K562 (cell line): ENCODE results near the gene PRUNE1. TPM values are rescaled to one million over a fixed set of nuclear protein-coding genes. Genes with fewer than 3 reads are reported as not detected.
A peak's percentile ranks its signal among the peaks of the same experiment; 100 is the strongest.

Experiments
- BRF2 ChIP-seq: IDR thresholded peaks from 3 replicates; pipeline ENCODE4 v1.6.1; 2011; ENCODE audit warnings: borderline replicate concordance, mild to moderate bottlenecking; ENCODE audit not compliant: insufficient read length, insufficient read depth
- CBX1 ChIP-seq: sonication (generic); IDR thresholded peaks from 2 replicates; pipeline ENCODE4 v1.6.1; 2016; ENCODE audit warnings: antibody characterized with exemption, low read depth, mild to moderate bottlenecking
- CCAR2 ChIP-seq: fragments of 200-400 bp; formaldehyde crosslinking; IDR thresholded peaks from 2 replicates; pipeline ENCODE4 v1.6.1; 2017; ENCODE audit warnings: mild to moderate bottlenecking, low read depth, low read length
- CREB5 ChIP-seq: fragments of 250-450 bp; sonication (Bioruptor Pico); IDR thresholded peaks from 2 replicates; pipeline ENCODE4 v1.5.0; 2020; ENCODE audit warnings: mild to moderate bottlenecking
- GABPB1 ChIP-seq: sonication (generic); formaldehyde crosslinking; IDR thresholded peaks from 2 replicates; pipeline ENCODE4 v1.8.0; 2022; ENCODE audit warnings: mild to moderate bottlenecking, missing genetic modification reagents
- L3MBTL2 ChIP-seq: fragments of 450-650 bp; IDR thresholded peaks from 2 replicates; pipeline ENCODE4 v1.6.1; 2016; ENCODE audit warnings: mild to moderate bottlenecking, moderate library complexity
- RBFOX2 ChIP-seq: fragments of 200-400 bp; formaldehyde crosslinking; IDR thresholded peaks from 2 replicates; pipeline ENCODE4 v1.6.1; 2017; ENCODE audit warnings: low read depth, mild to moderate bottlenecking, low read length, moderate library complexity
- SAP30 ChIP-seq: fragments of 200-600 bp; sonication (generic); IDR thresholded peaks from 2 replicates; pipeline ENCODE4 v1.6.1; 2012; ENCODE audit warnings: borderline replicate concordance, low read depth, mild to moderate bottlenecking, moderate library complexity, low read length, control low read depth, inconsistent platforms; ENCODE audit not compliant: insufficient read depth, poor library complexity, severe bottlenecking
- SIN3A ChIP-seq, 2 experiments: fragments of 150-350 bp in 1 of 2; IDR thresholded peaks; 2 replicates each; pipeline ENCODE4 v1.6.1; 2011 to 2016; ENCODE audit warnings: borderline replicate concordance in 2 of 2, low read depth in 2 of 2, low read length in 2 of 2, mild to moderate bottlenecking in 2 of 2, moderate library complexity in 2 of 2; ENCODE audit not compliant: control insufficient read depth in 1 of 2
- SMARCA5 ChIP-seq: fragments of 450-650 bp; IDR thresholded peaks from 2 replicates; pipeline ENCODE4 v1.6.1; 2016
- SNRNP70 ChIP-seq: fragments of 200-400 bp; formaldehyde crosslinking; optimal IDR thresholded peaks from 2 replicates; pipeline ENCODE3; 2017; ENCODE audit warnings: low read depth, low read length
- SRF ChIP-seq, 2 experiments: fragments of 250-450, 450-650 bp in 1 of 2; sonication (Bioruptor Pico) in 1 of 2; sonication (generic) in 1 of 2; formaldehyde crosslinking; IDR thresholded peaks; 2 replicates each; pipeline versions ENCODE4 v1.5.0 to v1.5.1; 2020 to 2022; ENCODE audit warnings: mild to moderate bottlenecking in 1 of 2, missing genetic modification reagents in 1 of 2
- SUPT5H ChIP-seq: fragments of 450-650 bp; IDR thresholded peaks from 2 replicates; pipeline ENCODE4 v1.6.1; 2016
- ZNF589 ChIP-seq: fragments of 200-800 bp; sonication (Bioruptor generic); IDR thresholded peaks from 2 replicates; pipeline ENCODE4 v1.6.1; 2016; ENCODE audit warnings: low read depth, missing genetic modification characterization, missing compliant biosample characterization
- polyA plus RNA-seq, 8 experiments: library from polyadenylated mRNA; depleted of rRNA in 4 of 8; stranded (reverse) in 5 of 8; unstranded in 3 of 8; fragments of >200 nt; fragmentation: Nextera tagmentation in 2 of 8; fragmentation: Illumina TruSeq in 1 of 8; extraction: Ambion mirVana in 2 of 8; extraction: Trizol in 1 of 8; gene quantifications; 2 replicates each; pipeline versions ENCODE4 v1.2.1 to v1.2.3, GENCODE V29; 2011 to 2014; ENCODE audit warnings: inconsistent platforms in 1 of 8, missing spikeins in 1 of 8
- total RNA-seq, 7 experiments: library from RNA; depleted of rRNA in 6 of 7; stranded (reverse); fragments of >200 nt in 6 of 7; fragmentation: Illumina TruSeq in 2 of 7; extraction: Trizol in 2 of 7; gene quantifications; 2 replicates each; pipeline versions ENCODE4 v1.2.1 to v1.2.3, GENCODE V29; 2011 to 2021; ENCODE audit warnings: low replicate concordance in 1 of 7
- TF ChIP-seq, protein P1 (sequence below): fragments of 250-450 bp; sonication (Bioruptor Pico); IDR thresholded peaks from 2 replicates; pipeline ENCODE4 v1.8.0; 2022; ENCODE audit warnings: inconsistent platforms
- TF ChIP-seq, protein P2 (sequence below): fragments of 450-650 bp; IDR thresholded peaks from 2 replicates; pipeline ENCODE4 v1.7.0; 2016; ENCODE audit warnings: borderline replicate concordance
- TF ChIP-seq, protein P3 (sequence below): fragments of 250-450 bp; sonication (Bioruptor Pico); IDR thresholded peaks from 2 replicates; pipeline ENCODE4 v1.8.0; 2021; ENCODE audit warnings: moderate library complexity, mild to moderate bottlenecking, inconsistent platforms

The PRUNE1 gene
- total and polyA plus RNA-seq, 9 of the 15 experiments (the other 6 are each of a cell fraction or from before 2014, with no cell fraction given): 16.7 to 48.3 (median 26.2) TPM

DNA sequence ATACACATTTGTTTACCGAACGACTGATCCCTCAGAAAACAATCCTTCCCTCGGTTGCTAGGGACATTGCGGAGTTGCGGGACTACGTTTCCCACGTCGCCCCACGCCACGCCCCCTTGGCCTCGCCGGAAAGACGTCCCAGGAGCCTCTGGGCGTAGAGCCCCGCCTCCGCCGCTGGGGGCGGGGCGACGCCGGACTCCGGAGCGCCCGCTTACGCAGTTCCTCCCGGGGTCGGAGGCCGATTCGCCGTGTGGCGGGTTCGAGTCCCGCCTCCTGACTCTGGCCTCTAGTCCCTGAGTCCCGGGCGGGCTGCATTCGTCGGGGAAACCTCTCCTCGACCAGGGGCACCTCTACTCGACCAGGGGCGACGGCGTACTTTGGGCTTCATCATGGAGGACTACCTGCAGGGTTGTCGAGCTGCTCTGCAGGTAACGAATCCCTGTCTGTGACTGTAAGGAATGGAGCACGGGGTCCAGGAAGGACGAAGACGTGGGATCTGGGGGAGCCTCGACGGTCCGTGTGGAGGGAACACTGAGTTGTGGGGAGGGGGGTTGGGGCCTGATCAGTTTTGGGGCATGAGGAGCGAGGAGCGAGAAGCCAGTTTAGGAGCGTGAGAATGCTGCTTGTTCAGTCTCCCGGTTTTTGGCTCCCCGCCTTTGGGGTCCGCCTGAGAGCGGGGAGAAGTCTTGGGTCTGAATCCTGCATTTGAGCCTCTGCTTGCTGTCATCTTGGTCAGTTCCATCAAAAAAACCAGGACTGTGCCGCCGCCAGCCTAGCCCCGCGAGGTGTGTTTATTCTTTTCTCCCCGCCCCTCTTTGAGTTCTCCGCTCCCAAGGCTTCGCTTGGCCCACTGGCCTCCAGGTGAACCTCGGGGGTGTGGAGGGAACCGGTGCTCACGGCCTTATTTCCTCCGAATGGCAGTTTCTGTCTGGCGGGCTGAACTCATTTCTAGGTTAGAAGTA lies at the start of gene PRUNE1 (continued):
- TF ChIP-seq, protein P1, sequence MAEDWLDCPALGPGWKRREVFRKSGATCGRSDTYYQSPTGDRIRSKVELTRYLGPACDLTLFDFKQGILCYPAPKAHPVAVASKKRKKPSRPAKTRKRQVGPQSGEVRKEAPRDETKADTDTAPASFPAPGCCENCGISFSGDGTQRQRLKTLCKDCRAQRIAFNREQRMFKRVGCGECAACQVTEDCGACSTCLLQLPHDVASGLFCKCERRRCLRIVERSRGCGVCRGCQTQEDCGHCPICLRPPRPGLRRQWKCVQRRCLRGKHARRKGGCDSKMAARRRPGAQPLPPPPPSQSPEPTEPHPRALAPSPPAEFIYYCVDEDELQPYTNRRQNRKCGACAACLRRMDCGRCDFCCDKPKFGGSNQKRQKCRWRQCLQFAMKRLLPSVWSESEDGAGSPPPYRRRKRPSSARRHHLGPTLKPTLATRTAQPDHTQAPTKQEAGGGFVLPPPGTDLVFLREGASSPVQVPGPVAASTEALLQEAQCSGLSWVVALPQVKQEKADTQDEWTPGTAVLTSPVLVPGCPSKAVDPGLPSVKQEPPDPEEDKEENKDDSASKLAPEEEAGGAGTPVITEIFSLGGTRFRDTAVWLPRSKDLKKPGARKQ (CRISPR knock-in tag): no peak
- TF ChIP-seq SIN3A (IDR thresholded peaks at IDR 0.05; ENCODE audit: borderline replicate concordance in 2 of 2, control insufficient read depth in 1 of 2, low read depth in 2 of 2, low read length in 2 of 2): peak; percentile 57 to 70; a peak in 2 of 4 replicates
- TF ChIP-seq SNRNP70: no peak
- TF ChIP-seq, protein P2, sequence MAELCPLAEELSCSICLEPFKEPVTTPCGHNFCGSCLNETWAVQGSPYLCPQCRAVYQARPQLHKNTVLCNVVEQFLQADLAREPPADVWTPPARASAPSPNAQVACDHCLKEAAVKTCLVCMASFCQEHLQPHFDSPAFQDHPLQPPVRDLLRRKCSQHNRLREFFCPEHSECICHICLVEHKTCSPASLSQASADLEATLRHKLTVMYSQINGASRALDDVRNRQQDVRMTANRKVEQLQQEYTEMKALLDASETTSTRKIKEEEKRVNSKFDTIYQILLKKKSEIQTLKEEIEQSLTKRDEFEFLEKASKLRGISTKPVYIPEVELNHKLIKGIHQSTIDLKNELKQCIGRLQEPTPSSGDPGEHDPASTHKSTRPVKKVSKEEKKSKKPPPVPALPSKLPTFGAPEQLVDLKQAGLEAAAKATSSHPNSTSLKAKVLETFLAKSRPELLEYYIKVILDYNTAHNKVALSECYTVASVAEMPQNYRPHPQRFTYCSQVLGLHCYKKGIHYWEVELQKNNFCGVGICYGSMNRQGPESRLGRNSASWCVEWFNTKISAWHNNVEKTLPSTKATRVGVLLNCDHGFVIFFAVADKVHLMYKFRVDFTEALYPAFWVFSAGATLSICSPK: 0 out of 2 replicates have a peak, but pooled peaks have one; percentile 77
- peak; percentile 67 for TF ChIP-seq L3MBTL2
- TF ChIP-seq CREB5 (CRISPR knock-in tag): no peak
- peak; percentile 77 for TF ChIP-seq CBX1
- peak; percentile 81 for TF ChIP-seq GABPB1 (CRISPR knock-in tag)
- no peak for TF ChIP-seq CCAR2
- TF ChIP-seq SUPT5H: peak; percentile 66
- peak; percentile 82 for TF ChIP-seq RBFOX2
- no peak for TF ChIP-seq BRF2
- peak; percentile 36; the same call in 1 of the 2 replicates for TF ChIP-seq ZNF589 (CRISPR knock-in tag)
- peak; percentile 66; the same call in 1 of the 2 replicates for TF ChIP-seq SMARCA5
- peak in 1 of 2 experiments; percentile 21; a peak in 1 of 4 replicates for TF ChIP-seq SRF (CRISPR knock-in tag; IDR thresholded peaks at IDR 0.05)
- TF ChIP-seq SAP30: peak; percentile 74
- TF ChIP-seq, protein P3, sequence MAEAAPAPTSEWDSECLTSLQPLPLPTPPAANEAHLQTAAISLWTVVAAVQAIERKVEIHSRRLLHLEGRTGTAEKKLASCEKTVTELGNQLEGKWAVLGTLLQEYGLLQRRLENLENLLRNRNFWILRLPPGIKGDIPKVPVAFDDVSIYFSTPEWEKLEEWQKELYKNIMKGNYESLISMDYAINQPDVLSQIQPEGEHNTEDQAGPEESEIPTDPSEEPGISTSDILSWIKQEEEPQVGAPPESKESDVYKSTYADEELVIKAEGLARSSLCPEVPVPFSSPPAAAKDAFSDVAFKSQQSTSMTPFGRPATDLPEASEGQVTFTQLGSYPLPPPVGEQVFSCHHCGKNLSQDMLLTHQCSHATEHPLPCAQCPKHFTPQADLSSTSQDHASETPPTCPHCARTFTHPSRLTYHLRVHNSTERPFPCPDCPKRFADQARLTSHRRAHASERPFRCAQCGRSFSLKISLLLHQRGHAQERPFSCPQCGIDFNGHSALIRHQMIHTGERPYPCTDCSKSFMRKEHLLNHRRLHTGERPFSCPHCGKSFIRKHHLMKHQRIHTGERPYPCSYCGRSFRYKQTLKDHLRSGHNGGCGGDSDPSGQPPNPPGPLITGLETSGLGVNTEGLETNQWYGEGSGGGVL (CRISPR knock-in tag): no peak
